IMR-90 (cell line): Measurements from ENCODE around the gene ADGRL3. TPM values are rescaled to one million over a fixed set of nuclear protein-coding genes. Genes with fewer than 3 reads are reported as not detected.

Experiments
- ATAC-seq: fragments of 200-7000 bp; cut with Tn5 transposase; 2 replicates; pipeline ENCODE4 v1.9.1; 2020; ENCODE audit warnings: low read depth, mild to moderate bottlenecking, moderate library complexity
- BruUV-seq: library from RNA; stranded (reverse); fragments of 400-500 nt; replicated peaks from 2 replicates; lab custom pipeline; 2021; lab: Mats Ljungman, UMichigan
- CTCF ChIA-PET: fragments of 300-600 bp; formaldehyde crosslinking; extraction: SDS; loops from one replicate; lab custom pipeline; 2021; ENCODE audit warnings: antibody characterized with exemption; lab: Yijun Ruan, JAX
- POLR2A ChIA-PET: fragments of 300-600 bp; sonication (Branson Sonifier 250); formaldehyde crosslinking; loops from one replicate; lab custom pipeline; 2022; ENCODE audit warnings: antibody characterized with exemption; ENCODE audit not compliant: unreplicated experiment; lab: Charles Lee
- DNase-seq: peaks from one replicate; pipeline ENCODE4 v3.0.0; 2013
- H2AFZ ChIP-seq: replicated peaks from 2 replicates; pipeline ENCODE3; 2013; ENCODE audit warnings: low read length, mild to moderate bottlenecking; ENCODE audit not compliant: poor library complexity
- H2AK5ac ChIP-seq: 2 replicates; pipeline ENCODE4 v1.6.1; 2013; ENCODE audit warnings: low read depth, low read length, inconsistent platforms
- H2AK9ac ChIP-seq: replicated peaks from 2 replicates; pipeline ENCODE3; 2013; ENCODE audit warnings: mild to moderate bottlenecking, low read depth, low read length, moderate library complexity; ENCODE audit not compliant: poor library complexity
- H2BK120ac ChIP-seq: 2 replicates; pipeline ENCODE4 v1.6.1; 2013; ENCODE audit warnings: low read depth, low read length, inconsistent platforms
- H2BK15ac ChIP-seq: 3 replicates; pipeline ENCODE4 v1.6.1; 2013; ENCODE audit warnings: low read depth, low read length, inconsistent platforms
- H2BK20ac ChIP-seq: 2 replicates; pipeline ENCODE4 v1.6.1; 2013; ENCODE audit warnings: low read depth, mild to moderate bottlenecking, inconsistent platforms, low read length, moderate library complexity
- H2BK5ac ChIP-seq: 2 replicates; pipeline ENCODE4 v1.6.1; 2013; ENCODE audit warnings: mild to moderate bottlenecking, low read depth, low read length, inconsistent platforms; ENCODE audit not compliant: poor library complexity, severe bottlenecking
- H3K14ac ChIP-seq: replicated peaks from 2 replicates; pipeline ENCODE4 v1.6.1; 2013; ENCODE audit warnings: low read depth, low read length, inconsistent platforms
- H3K18ac ChIP-seq: 2 replicates; pipeline ENCODE4 v1.6.1; 2013; ENCODE audit warnings: low read depth, low read length, control low read depth
- H3K23ac ChIP-seq: 2 replicates; pipeline ENCODE4 v1.6.1; 2013; ENCODE audit warnings: low read depth, low read length, inconsistent platforms
- H3K27ac ChIP-seq: 2 replicates; pipeline ENCODE4 v1.5.1; 2013; ENCODE audit warnings: mild to moderate bottlenecking, control low read depth, low read length; ENCODE audit not compliant: insufficient read depth
- H3K27me3 ChIP-seq: 2 replicates; pipeline ENCODE4 v1.6.1; 2013; ENCODE audit warnings: low read length; ENCODE audit not compliant: control insufficient read depth, insufficient read depth
- H3K36me3 ChIP-seq: 2 replicates; pipeline ENCODE4 v1.6.1; 2013; ENCODE audit warnings: low read length, mixed read lengths; ENCODE audit not compliant: control insufficient read depth, insufficient read depth
- H3K4ac ChIP-seq: 2 replicates; pipeline ENCODE4 v1.6.1; 2013; ENCODE audit warnings: low read depth, low read length, inconsistent platforms
- H3K4me1 ChIP-seq: 2 replicates; pipeline ENCODE4 v1.6.1; 2013; ENCODE audit warnings: low read length, mixed read lengths; ENCODE audit not compliant: control insufficient read depth, insufficient read depth
- H3K4me2 ChIP-seq: 2 replicates; pipeline ENCODE4 v1.6.1; 2013; ENCODE audit warnings: low read depth, mild to moderate bottlenecking, control low read depth, low read length, moderate library complexity
- H3K4me3 ChIP-seq: 2 replicates; pipeline ENCODE4 v1.5.1; 2013; ENCODE audit warnings: low read depth, mild to moderate bottlenecking, control low read depth, low read length, moderate library complexity; ENCODE audit not compliant: insufficient read depth
- H3K56ac ChIP-seq: 2 replicates; pipeline ENCODE4 v1.6.1; 2013; ENCODE audit warnings: low read length, inconsistent platforms; ENCODE audit not compliant: insufficient read depth; ENCODE audit errors: extremely low read depth
- H3K79me1 ChIP-seq, 2 experiments: 2 replicates each; pipeline ENCODE4 v1.6.1; 2013; ENCODE audit warnings: low read length in 2 of 2, inconsistent platforms in 1 of 2, low read depth in 1 of 2
- H3K9ac ChIP-seq: 2 replicates; pipeline ENCODE4 v1.6.1; 2013; ENCODE audit warnings: low read depth, low read length, control low read depth
- H3K9me1 ChIP-seq: 2 replicates; pipeline ENCODE4 v1.6.1; 2013; ENCODE audit warnings: low read length, inconsistent platforms; ENCODE audit not compliant: insufficient read depth
- H3K9me3 ChIP-seq: 2 replicates; pipeline ENCODE4 v1.6.1; 2013; ENCODE audit warnings: low read length; ENCODE audit not compliant: control insufficient read depth, insufficient read depth
- H4K20me1 ChIP-seq: 2 replicates; pipeline ENCODE4 v1.6.1; 2013; ENCODE audit warnings: low read length, inconsistent platforms; ENCODE audit not compliant: insufficient read depth
- H4K5ac ChIP-seq: 2 replicates; pipeline ENCODE4 v1.6.1; 2013; ENCODE audit warnings: mild to moderate bottlenecking, low read depth, low read length, control low read depth
- H4K8ac ChIP-seq, 2 experiments: 2 replicates each; pipeline ENCODE4 v1.6.1; 2013; ENCODE audit warnings: low read depth in 2 of 2, low read length in 2 of 2, control low read depth in 1 of 2, inconsistent platforms in 1 of 2
- H4K91ac ChIP-seq: 2 replicates; pipeline ENCODE4 v1.6.1; 2013; ENCODE audit warnings: low read depth, low read length, inconsistent platforms; ENCODE audit not compliant: insufficient read depth
- BHLHE40 ChIP-seq: fragments of 150-350 bp; IDR thresholded peaks from 2 replicates; pipeline ENCODE4 v1.6.1; 2016; ENCODE audit warnings: mild to moderate bottlenecking, low read depth, low read length
- FOS ChIP-seq: fragments of 150-350 bp; IDR thresholded peaks from 2 replicates; pipeline ENCODE4 v1.6.1; 2016; ENCODE audit warnings: low read depth, low read length
- MAZ ChIP-seq: IDR thresholded peaks from 2 replicates; pipeline ENCODE4 v1.6.1; 2012; ENCODE audit warnings: low read depth, mild to moderate bottlenecking, low read length, improper control_type of control experiment, moderate library complexity, borderline replicate concordance
- MXI1 ChIP-seq: IDR thresholded peaks from 2 replicates; pipeline ENCODE4 v1.6.1; 2012; ENCODE audit warnings: low read depth, mild to moderate bottlenecking, low read length, moderate library complexity, borderline replicate concordance
- POLR2A ChIP-seq: IDR thresholded peaks from 2 replicates; pipeline ENCODE4 v1.6.1; 2012; ENCODE audit warnings: mild to moderate bottlenecking, low read depth, low read length
- RFX5 ChIP-seq: IDR thresholded peaks from 2 replicates; pipeline ENCODE4 v1.8.0; 2012; ENCODE audit warnings: low read depth, mild to moderate bottlenecking, low read length, moderate library complexity
- SMC3 ChIP-seq: fragments of 150-350 bp; IDR thresholded peaks from 2 replicates; pipeline ENCODE4 v1.6.1; 2016; ENCODE audit warnings: low read depth, mild to moderate bottlenecking, antibody characterized with exemption, low read length, moderate library complexity
- WGBS, 2 experiments: methylation state at CpG; one replicate each; pipeline versions ENCODE4 v1.1.5 to v1.1.7; 2013; ENCODE audit warnings: missing lambda C conversion rate in 2 of 2; ENCODE audit not compliant: insufficient read length in 1 of 2; ENCODE audit errors: extremely low coverage in 2 of 2; 5-methylcytosine and 5-hydroxymethylcytosine counted together
- dilution Hi-C: fragments of 300-500 bp; cut with HindIII; formaldehyde crosslinking; loops from one replicate; pipeline ENCODE4 v1.14.3; 2018; ENCODE audit warnings: low sequenced_read_pairs; ENCODE audit not compliant: unreplicated experiment
- in situ Hi-C: fragments of 300-500 bp; cut with MboI; formaldehyde crosslinking; loops from 3 replicates; pipeline ENCODE4 v1.14.3; 2019; ENCODE audit warnings: low sequenced_read_pairs, inconsistent platforms, mixed read lengths
- intact Hi-C: fragments of 100-400 bp; cut with micrococcal nuclease; formaldehyde crosslinking; loops from 2 replicates; pipeline ENCODE4 v1.10.0; 2022
- polyA plus RNA-seq, 3 experiments: library from polyadenylated mRNA; depleted of rRNA; stranded (reverse); fragments of >200 nt; gene quantifications; 2 replicates each; pipeline ENCODE4 v1.2.3, GENCODE V29; 2012; ENCODE audit warnings: low replicate concordance in 1 of 3
- total RNA-seq: library from RNA; depleted of rRNA; stranded (reverse); fragments of >200 nt; gene quantifications from 2 replicates; pipeline ENCODE4 v1.2.3, GENCODE V29; 2012

Gene ADGRL3
- total and polyA plus RNA-seq, 2 of the 4 experiments (the other 2 are of a cell fraction), result 0.46 to 2.5 TPM

DNA sequence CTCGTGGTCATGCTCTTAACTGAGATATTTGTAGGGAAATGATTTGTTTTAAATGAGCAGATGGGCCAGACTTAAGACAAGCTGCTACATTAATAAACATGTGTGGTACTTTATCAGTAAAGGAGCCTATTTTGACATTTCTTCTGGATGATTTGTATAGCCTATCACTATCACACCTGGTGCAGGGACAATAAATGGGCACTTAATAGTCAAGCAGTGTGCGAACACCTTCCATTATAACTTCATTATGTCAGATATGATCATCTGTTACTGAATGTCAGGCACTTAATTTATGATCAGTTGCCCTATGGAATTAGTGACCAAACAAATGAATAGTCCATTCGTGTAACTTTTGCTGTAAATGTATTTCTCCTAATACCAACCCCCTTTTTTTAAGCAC is 628.8 kb downstream of the ADGRL3 start:
- DNase-seq (no peak), ATAC-seq (no peak)
- Histone ChIP-seq H3K4me2 (no peak overlapping the region), H3K23ac (no peak overlapping the region), H3K14ac (no peak overlapping the region), H3K4ac (no peak overlapping the region), H3K18ac (no peak overlapping the region), H3K4me3 (no peak overlapping the region), H2BK20ac (no peak overlapping the region), H2BK15ac (no peak overlapping the region), H2AK5ac (no peak overlapping the region), H2AFZ (no peak overlapping the region), H3K56ac (no peak overlapping the region), H2BK120ac (no peak overlapping the region), H2AK9ac (no peak overlapping the region), H2BK5ac (no peak overlapping the region), H3K4me1 (no peaks in the 10 kb centered on the region), H4K5ac (no peak overlapping the region), H3K79me1 (no peaks in the 10 kb centered on the region), H3K27me3 (no peaks in the 10 kb centered on the region), H4K91ac (no peak overlapping the region), H3K9ac (no peak overlapping the region), H4K20me1 (no peaks in the 10 kb centered on the region), H3K36me3 (no peaks in the 10 kb centered on the region), H3K9me3 (no peaks in the 10 kb centered on the region), H3K9me1 (no peaks in the 10 kb centered on the region), H4K8ac (no peak overlapping the region), H3K27ac (no peak overlapping the region)
- no CpG with 5 or more reads among the region's 3 CpGs for WGBS, 2 experiments
- intact Hi-C loops (no loop called here), dilution Hi-C loops (no loop called here), in situ Hi-C loops (no loop called here)
- BruUV-seq, result no TSS peak
- ChIA-PET POLR2A (no interaction called here), CTCF (no interaction called here)
- TF ChIP-seq POLR2A, result no peak
- no peak for TF ChIP-seq RFX5
- TF ChIP-seq MAZ, result no peak
- TF ChIP-seq BHLHE40, result no peak
- TF ChIP-seq SMC3, result no peak
- TF ChIP-seq FOS, result no peak
- no peak for TF ChIP-seq MXI1
